GM23338 (cell line): Measurements from ENCODE around the gene RFX8. TPM values are rescaled to one million over a fixed set of nuclear protein-coding genes. Genes with fewer than 3 reads are reported as not detected.

Experiments used
- ATAC-seq: fragments of 200-7000 bp; cut with Tn5 transposase; 3 replicates; pipeline ENCODE4 v1.9.1; 2020
- DNase-seq: peaks from one replicate; pipeline ENCODE4 v3.0.0-alpha.2; 2015; ENCODE audit warnings: low spot score
- H2AFZ ChIP-seq: fragments of 200-600 bp; sonication (generic); 2 replicates; pipeline ENCODE4 v1.8.0; 2016; ENCODE audit warnings: antibody characterized with exemption, mild to moderate bottlenecking, moderate library complexity
- H3F3A ChIP-seq: fragments of 200-600 bp; sonication (generic); replicated peaks from 2 replicates; pipeline ENCODE4 v1.8.0; 2017; ENCODE audit warnings: antibody characterized with exemption, mixed run types, low read depth
- H3K27ac ChIP-seq: fragments of 200-600 bp; sonication (generic); 2 replicates; pipeline ENCODE4 v1.6.1; 2016; ENCODE audit warnings: low read depth
- H3K27me3 ChIP-seq: fragments of 200-600 bp; sonication (generic); 2 replicates; pipeline ENCODE4 v1.8.0; 2016; ENCODE audit warnings: mild to moderate bottlenecking, mixed run types, moderate library complexity; ENCODE audit not compliant: insufficient read depth
- H3K36me3 ChIP-seq: fragments of 200-600 bp; sonication (generic); 2 replicates; pipeline ENCODE4 v1.8.0; 2016; ENCODE audit warnings: mild to moderate bottlenecking; ENCODE audit not compliant: insufficient read depth
- H3K4me1 ChIP-seq: fragments of 200-600 bp; sonication (generic); 2 replicates; pipeline ENCODE4 v1.8.0; 2016; ENCODE audit warnings: mild to moderate bottlenecking, moderate library complexity; ENCODE audit not compliant: insufficient read depth
- H3K4me2 ChIP-seq: fragments of 200-600 bp; sonication (generic); 2 replicates; pipeline ENCODE4 v1.7.1; 2017; ENCODE audit warnings: mixed run types
- H3K4me3 ChIP-seq: fragments of 200-600 bp; sonication (generic); 2 replicates; pipeline ENCODE4 v1.6.1; 2016; ENCODE audit warnings: mixed run types
- H3K79me2 ChIP-seq: fragments of 200-600 bp; sonication (generic); replicated peaks from 2 replicates; pipeline ENCODE4 v1.8.0; 2017; ENCODE audit warnings: mild to moderate bottlenecking; ENCODE audit not compliant: insufficient read depth
- H3K9me2 ChIP-seq: fragments of 200-600 bp; sonication (generic); 2 replicates; pipeline ENCODE4 v1.8.0; 2017; ENCODE audit not compliant: insufficient read depth
- H4K20me1 ChIP-seq: fragments of 200-600 bp; sonication (generic); replicated peaks from 2 replicates; pipeline ENCODE4 v1.8.0; 2017; ENCODE audit warnings: mild to moderate bottlenecking; ENCODE audit not compliant: insufficient read depth
- H3K27ac Mint-ChIP-seq: 2 replicates; pipeline ENCODE4 v1.8.0; 2020; ENCODE audit warnings: inconsistent platforms, mild to moderate bottlenecking, moderate library complexity, mixed read lengths
- H3K27me3 Mint-ChIP-seq: 3 replicates; pipeline ENCODE4 v1.8.0; 2022; ENCODE audit warnings: low read depth, mild to moderate bottlenecking, moderate library complexity, mixed read lengths, inconsistent platforms; ENCODE audit not compliant: insufficient read depth, poor library complexity
- H3K36me3 Mint-ChIP-seq: 3 replicates; pipeline ENCODE4 v1.8.0; 2021; ENCODE audit warnings: low read depth, mild to moderate bottlenecking, inconsistent platforms, moderate library complexity, mixed read lengths
- H3K4me1 Mint-ChIP-seq: 3 replicates; pipeline ENCODE4 v1.8.0; 2020; ENCODE audit warnings: mild to moderate bottlenecking, inconsistent platforms, mixed read lengths
- H3K4me3 Mint-ChIP-seq: 3 replicates; pipeline ENCODE4 v1.8.0; 2021; ENCODE audit warnings: moderate library complexity, mild to moderate bottlenecking, inconsistent platforms, mixed read lengths
- H3K9me3 Mint-ChIP-seq: 3 replicates; pipeline ENCODE4 v1.8.0; 2020; ENCODE audit warnings: moderate library complexity, mild to moderate bottlenecking, inconsistent platforms, mixed read lengths
- CREB1 ChIP-seq: fragments of 250-450 bp; sonication (Bioruptor Pico); IDR thresholded peaks from 2 replicates; pipeline ENCODE4 v1.5.0; 2020; ENCODE audit warnings: low read depth, mild to moderate bottlenecking, moderate library complexity
- ETS1 ChIP-seq: IDR thresholded peaks from 2 replicates; pipeline ENCODE4 v1.6.1; 2016; ENCODE audit warnings: antibody characterized with exemption
- EZH2phosphoT487 ChIP-seq: fragments of 200-600 bp; sonication (generic); IDR thresholded peaks from one replicate; pipeline ENCODE4 v1.8.1; 2018; ENCODE audit warnings: antibody characterized with exemption; ENCODE audit not compliant: unreplicated experiment
- JUNB ChIP-seq: IDR thresholded peaks from one replicate; pipeline ENCODE4 v1.6.1; 2016; ENCODE audit warnings: antibody characterized with exemption; ENCODE audit not compliant: unreplicated experiment
- POLR2AphosphoS5 ChIP-seq: IDR thresholded peaks from 2 replicates; pipeline ENCODE4 v1.6.1; 2016; ENCODE audit warnings: antibody characterized with exemption, low read depth
- REST ChIP-seq: IDR thresholded peaks from one replicate; pipeline ENCODE4 v1.6.1; 2018; ENCODE audit warnings: antibody characterized with exemption; ENCODE audit not compliant: unreplicated experiment
- ZNF114 ChIP-seq: fragments of 250-450 bp; sonication (Bioruptor Pico); IDR thresholded peaks from 2 replicates; pipeline ENCODE4 v1.5.0; 2020; ENCODE audit warnings: mild to moderate bottlenecking, moderate library complexity
- polyA plus RNA-seq: library from polyadenylated mRNA; unstranded; fragments of >200 nt; fragmentation: Nextera tagmentation; extraction: Ambion mirVana; gene quantifications from 2 replicates; pipeline ENCODE4 v1.2.1, GENCODE V29; 2016
- total RNA-seq: library from RNA; depleted of rRNA; stranded (reverse); fragments of >200 nt; shearing (Covaris generic); gene quantifications from 2 replicates; pipeline ENCODE4 v1.2.3, GENCODE V29; 2014

Gene RFX8
- total and polyA plus RNA-seq, 2 experiments from 2014 or later = 0.65 to 1.5 TPM

- peaks cover 1% of the 10 kb centered on the region for H3K27me3 Mint-ChIP-seq
These were observed 71.2 kb downstream of the RFX8 start for GRCh38 chr2:101403745-101404144.

GRCh38 chr2:101402630-101403029 is 72.3 kb downstream of the RFX8 start:
- Mint-ChIP-seq H3K36me3 (no peaks in the 10 kb centered on the region), H3K4me3 (no peak overlapping the region), H3K9me3 (no peaks in the 10 kb centered on the region), H3K27ac (no peak overlapping the region), H3K27me3 (peaks cover 1% of the 10 kb centered on the region), H3K4me1 (peaks cover 19% of the 10 kb centered on the region)
- no peak for ATAC-seq
- Histone ChIP-seq H2AFZ (no peak overlapping the region), H3K4me1 (no peaks in the 10 kb centered on the region), H3K9me2 (no peaks in the 10 kb centered on the region), H3K4me3 (no peak overlapping the region), H3K36me3 (no peaks in the 10 kb centered on the region), H3K27me3 (no peaks in the 10 kb centered on the region), H3K27ac (no peak overlapping the region), H3K4me2 (no peak overlapping the region), H3F3A (no peaks in the 10 kb centered on the region), H4K20me1 (no peaks in the 10 kb centered on the region), H3K79me2 (no peaks in the 10 kb centered on the region)
- no peak for DNase-seq
- TF ChIP-seq REST = no peak
- no peak for TF ChIP-seq ETS1
- TF ChIP-seq CREB1 (CRISPR knock-in tag) = no peak
- TF ChIP-seq POLR2AphosphoS5 = no peak
- no peak for TF ChIP-seq JUNB
- no peak for TF ChIP-seq EZH2phosphoT487

More at GRCh38 chr2:101403745-101404144, 71.2 kb downstream of the RFX8 start:
- Mint-ChIP-seq H3K4me1 (peaks cover 19% of the 10 kb centered on the region), H3K9me3 (no peaks in the 10 kb centered on the region), H3K27ac (no peak overlapping the region), H3K36me3 (no peaks in the 10 kb centered on the region), H3K4me3 (no peak overlapping the region)
- Histone ChIP-seq H3K36me3 (no peaks in the 10 kb centered on the region), H3K27me3 (no peaks in the 10 kb centered on the region), H3K27ac (no peak overlapping the region), H3K4me1 (no peaks in the 10 kb centered on the region), H3K9me2 (no peaks in the 10 kb centered on the region), H2AFZ (no peak overlapping the region), H3F3A (no peaks in the 10 kb centered on the region), H3K4me2 (no peak overlapping the region), H3K4me3 (no peak overlapping the region), H4K20me1 (no peaks in the 10 kb centered on the region), H3K79me2 (no peaks in the 10 kb centered on the region)
- ATAC-seq (no peak), DNase-seq (no peak)
- TF ChIP-seq ZNF114 (CRISPR knock-in tag) = no peak
